ENCODE measurements around the gene PCDHAC2.

DNA sequence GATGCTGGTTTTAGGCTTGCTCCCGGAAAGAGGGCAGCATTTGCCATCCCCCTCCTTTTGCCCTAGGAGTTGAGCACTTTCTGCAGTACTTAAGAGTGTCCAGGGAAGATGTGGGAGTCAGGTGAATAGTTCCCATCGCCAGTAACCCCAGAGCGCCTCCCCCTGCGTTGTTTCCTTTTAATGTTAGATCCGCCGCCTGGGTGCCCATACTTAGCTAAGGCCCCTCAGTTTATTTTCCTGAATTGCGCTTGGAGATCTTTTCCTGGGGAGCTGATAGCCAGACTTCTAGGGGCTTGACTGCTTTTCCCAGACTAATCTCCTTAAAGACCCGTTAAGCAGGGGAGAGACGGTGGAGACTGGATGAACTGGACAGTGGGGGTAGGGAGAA is 377 bp upstream of the PCDHAC2 start:
- no peak for TF ChIP-seq RFX5 (IDR thresholded peaks at IDR 0.05; ENCODE audit: low read depth, low read length)
- TF ChIP-seq, protein P1, sequence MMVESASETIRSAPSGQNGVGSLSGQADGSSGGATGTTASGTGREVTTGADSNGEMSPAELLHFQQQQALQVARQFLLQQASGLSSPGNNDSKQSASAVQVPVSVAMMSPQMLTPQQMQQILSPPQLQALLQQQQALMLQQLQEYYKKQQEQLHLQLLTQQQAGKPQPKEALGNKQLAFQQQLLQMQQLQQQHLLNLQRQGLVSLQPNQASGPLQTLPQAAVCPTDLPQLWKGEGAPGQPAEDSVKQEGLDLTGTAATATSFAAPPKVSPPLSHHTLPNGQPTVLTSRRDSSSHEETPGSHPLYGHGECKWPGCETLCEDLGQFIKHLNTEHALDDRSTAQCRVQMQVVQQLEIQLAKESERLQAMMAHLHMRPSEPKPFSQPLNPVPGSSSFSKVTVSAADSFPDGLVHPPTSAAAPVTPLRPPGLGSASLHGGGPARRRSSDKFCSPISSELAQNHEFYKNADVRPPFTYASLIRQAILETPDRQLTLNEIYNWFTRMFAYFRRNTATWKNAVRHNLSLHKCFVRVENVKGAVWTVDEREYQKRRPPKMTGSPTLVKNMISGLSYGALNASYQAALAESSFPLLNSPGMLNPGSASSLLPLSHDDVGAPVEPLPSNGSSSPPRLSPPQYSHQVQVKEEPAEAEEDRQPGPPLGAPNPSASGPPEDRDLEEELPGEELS (CRISPR knock-in tag; IDR thresholded peaks at IDR 0.05; ENCODE audit: borderline replicate concordance) = no peak
- TF ChIP-seq, protein P2, sequence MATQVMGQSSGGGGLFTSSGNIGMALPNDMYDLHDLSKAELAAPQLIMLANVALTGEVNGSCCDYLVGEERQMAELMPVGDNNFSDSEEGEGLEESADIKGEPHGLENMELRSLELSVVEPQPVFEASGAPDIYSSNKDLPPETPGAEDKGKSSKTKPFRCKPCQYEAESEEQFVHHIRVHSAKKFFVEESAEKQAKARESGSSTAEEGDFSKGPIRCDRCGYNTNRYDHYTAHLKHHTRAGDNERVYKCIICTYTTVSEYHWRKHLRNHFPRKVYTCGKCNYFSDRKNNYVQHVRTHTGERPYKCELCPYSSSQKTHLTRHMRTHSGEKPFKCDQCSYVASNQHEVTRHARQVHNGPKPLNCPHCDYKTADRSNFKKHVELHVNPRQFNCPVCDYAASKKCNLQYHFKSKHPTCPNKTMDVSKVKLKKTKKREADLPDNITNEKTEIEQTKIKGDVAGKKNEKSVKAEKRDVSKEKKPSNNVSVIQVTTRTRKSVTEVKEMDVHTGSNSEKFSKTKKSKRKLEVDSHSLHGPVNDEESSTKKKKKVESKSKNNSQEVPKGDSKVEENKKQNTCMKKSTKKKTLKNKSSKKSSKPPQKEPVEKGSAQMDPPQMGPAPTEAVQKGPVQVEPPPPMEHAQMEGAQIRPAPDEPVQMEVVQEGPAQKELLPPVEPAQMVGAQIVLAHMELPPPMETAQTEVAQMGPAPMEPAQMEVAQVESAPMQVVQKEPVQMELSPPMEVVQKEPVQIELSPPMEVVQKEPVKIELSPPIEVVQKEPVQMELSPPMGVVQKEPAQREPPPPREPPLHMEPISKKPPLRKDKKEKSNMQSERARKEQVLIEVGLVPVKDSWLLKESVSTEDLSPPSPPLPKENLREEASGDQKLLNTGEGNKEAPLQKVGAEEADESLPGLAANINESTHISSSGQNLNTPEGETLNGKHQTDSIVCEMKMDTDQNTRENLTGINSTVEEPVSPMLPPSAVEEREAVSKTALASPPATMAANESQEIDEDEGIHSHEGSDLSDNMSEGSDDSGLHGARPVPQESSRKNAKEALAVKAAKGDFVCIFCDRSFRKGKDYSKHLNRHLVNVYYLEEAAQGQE (IDR thresholded peaks at IDR 0.05; ENCODE audit: borderline replicate concordance) = no peak
- TF ChIP-seq, protein P2 (CRISPR knock-in tag; IDR thresholded peaks at IDR 0.05; ENCODE audit: low read depth) = no peak
- TF ChIP-seq JUN (IDR thresholded peaks at IDR 0.05; ENCODE audit: borderline replicate concordance, low read depth, low read length) = no peak
- no peak for TF ChIP-seq JUN (CRISPR knock-in tag; IDR thresholded peaks at IDR 0.05; ENCODE audit: borderline replicate concordance)
- no peak for TF ChIP-seq SAP30 (IDR thresholded peaks at IDR 0.05; ENCODE audit: borderline replicate concordance, insufficient read depth, low read depth, low read length, poor library complexity, severe bottlenecking)
- no peak for TF ChIP-seq KAT8 (IDR thresholded peaks at IDR 0.05; ENCODE audit: low read depth)
- no peak for TF ChIP-seq GTF2F1 (IDR thresholded peaks at IDR 0.05; ENCODE audit: low read depth, low read length)
- TF ChIP-seq MYNN (IDR thresholded peaks at IDR 0.05) = no peak
- TF ChIP-seq MYNN (CRISPR knock-in tag; IDR thresholded peaks at IDR 0.05) = no peak
- no peak for TF ChIP-seq RAD21 (CRISPR knock-in tag; conservative IDR thresholded peaks at IDR 0.05 in 1 of 2, IDR thresholded peaks at IDR 0.05 in 1 of 2)
- no peak for TF ChIP-seq PYGO2 (tag; IDR thresholded peaks at IDR 0.05)
- TF ChIP-seq SETDB1 (IDR thresholded peaks at IDR 0.05; ENCODE audit: low read length) = no peak

All from K562 (cell line).